VCaP (cell line): ENCODE data around the gene PHACTR3.
A peak's percentile ranks its signal among the peaks of the same experiment; 100 is the strongest.

Experiments used
- H3K27ac ChIP-seq: fragments of 450-650 bp; 2 replicates; pipeline ENCODE4 v1.5.1; 2017
- TF ChIP-seq, protein P1 (sequence below): fragments of 450-650 bp; conservative IDR thresholded peaks from 2 replicates; pipeline ENCODE4 v1.5.1; 2017; ENCODE audit warnings: mild to moderate bottlenecking, moderate library complexity

PHACTR3 gene

DNA sequence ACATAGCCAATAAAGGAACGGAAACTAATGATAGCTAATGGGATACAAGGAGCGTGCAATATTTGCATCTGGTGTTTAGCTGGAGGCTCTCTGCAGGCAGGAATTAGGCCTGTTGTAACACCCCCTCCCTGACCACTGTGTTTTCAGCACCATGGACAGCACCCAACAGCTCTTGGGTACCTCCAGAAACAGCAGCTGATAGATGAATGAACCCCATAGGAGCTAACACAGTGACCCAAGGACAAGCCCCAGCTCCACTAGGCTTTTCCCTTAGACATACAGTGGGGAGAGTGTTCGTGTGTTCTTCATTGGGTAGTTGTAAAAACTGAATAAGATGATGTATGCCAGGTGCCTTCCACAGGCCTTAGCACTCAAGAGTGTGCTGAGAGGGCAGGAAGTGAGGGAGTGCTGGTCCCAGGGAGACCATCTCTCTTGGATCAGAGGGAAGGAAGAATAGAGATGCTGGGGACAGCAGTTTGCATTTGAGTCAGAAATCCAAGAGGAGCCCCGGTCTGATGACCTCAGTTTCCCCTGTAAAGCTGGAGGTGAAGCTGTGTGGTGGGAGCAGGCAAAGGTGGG, 161.3 kb downstream of the PHACTR3 start:
- H3K27ac ChIP-seq: no peak overlapping the region
- TF ChIP-seq, protein P1, sequence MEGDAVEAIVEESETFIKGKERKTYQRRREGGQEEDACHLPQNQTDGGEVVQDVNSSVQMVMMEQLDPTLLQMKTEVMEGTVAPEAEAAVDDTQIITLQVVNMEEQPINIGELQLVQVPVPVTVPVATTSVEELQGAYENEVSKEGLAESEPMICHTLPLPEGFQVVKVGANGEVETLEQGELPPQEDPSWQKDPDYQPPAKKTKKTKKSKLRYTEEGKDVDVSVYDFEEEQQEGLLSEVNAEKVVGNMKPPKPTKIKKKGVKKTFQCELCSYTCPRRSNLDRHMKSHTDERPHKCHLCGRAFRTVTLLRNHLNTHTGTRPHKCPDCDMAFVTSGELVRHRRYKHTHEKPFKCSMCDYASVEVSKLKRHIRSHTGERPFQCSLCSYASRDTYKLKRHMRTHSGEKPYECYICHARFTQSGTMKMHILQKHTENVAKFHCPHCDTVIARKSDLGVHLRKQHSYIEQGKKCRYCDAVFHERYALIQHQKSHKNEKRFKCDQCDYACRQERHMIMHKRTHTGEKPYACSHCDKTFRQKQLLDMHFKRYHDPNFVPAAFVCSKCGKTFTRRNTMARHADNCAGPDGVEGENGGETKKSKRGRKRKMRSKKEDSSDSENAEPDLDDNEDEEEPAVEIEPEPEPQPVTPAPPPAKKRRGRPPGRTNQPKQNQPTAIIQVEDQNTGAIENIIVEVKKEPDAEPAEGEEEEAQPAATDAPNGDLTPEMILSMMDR: no peak

DNA sequence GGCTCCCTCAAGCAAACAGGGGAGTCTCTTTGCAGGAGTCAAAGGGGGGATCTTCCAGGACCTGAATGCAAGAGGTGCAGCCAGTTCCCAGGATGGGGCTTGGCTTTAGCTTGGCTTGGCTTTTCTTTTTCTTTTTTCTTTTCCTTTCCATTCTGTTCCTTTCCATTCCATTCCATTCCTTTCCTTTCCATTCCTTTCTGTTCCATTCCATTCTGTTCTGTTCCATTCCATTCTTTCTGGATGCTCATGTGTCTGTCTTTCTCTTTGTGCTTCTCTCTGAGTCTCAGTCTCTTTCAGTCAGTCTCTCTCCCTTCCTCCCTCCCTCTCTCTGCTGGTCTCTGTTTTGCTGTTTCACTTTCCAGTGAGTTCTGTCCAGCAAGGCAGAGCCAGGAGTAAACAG, 163.3 kb downstream of the PHACTR3 start:
- TF ChIP-seq, protein P1: no peak
- H3K27ac ChIP-seq: no peak overlapping the region

DNA sequence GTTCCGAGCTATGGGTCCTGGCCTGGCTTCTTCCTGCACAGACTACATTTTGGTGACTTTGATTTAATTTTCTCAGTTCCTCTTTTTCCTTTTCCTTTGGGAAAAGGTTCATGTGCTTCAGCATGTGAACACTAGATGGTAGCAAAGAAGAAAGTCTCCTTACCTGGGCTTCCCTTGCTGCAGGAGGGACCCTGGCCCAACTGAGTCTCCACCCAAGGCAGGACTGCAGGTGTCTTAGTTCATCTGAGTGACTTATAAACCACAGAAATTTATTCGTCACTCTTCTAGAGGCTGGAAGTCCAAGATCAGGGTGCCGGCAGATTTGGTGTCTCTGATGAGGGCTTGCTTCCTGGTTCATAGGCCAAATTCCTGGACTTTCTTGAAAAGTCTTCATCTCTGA, 165.9 kb downstream of the PHACTR3 start:
- TF ChIP-seq, protein P1: peak; percentile 75
- H3K27ac ChIP-seq: no peak overlapping the region

DNA sequence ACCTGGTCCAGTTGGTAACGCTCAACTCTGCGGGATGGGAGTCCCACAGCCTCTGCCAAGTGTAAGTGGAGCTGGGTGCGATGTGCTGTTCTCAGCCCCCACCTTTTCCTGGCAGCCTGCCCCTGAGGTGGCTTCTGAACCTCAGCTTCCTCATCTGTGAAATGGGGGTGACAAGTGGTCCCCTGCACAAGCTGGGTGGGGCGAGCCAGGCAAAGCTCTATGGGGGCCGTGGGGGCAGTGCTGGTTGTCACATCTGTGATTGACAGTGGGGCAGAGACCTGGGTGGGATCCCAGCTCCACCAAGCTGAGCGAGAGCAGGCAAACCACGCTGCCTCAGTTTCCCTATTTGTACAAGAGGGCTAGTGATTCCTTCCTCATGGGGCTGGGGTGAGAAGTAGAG, 166.5 kb downstream of the PHACTR3 start:
- H3K27ac ChIP-seq: no peak overlapping the region; the same call in 1 of the 2 replicates
- TF ChIP-seq, protein P1: no peak

DNA sequence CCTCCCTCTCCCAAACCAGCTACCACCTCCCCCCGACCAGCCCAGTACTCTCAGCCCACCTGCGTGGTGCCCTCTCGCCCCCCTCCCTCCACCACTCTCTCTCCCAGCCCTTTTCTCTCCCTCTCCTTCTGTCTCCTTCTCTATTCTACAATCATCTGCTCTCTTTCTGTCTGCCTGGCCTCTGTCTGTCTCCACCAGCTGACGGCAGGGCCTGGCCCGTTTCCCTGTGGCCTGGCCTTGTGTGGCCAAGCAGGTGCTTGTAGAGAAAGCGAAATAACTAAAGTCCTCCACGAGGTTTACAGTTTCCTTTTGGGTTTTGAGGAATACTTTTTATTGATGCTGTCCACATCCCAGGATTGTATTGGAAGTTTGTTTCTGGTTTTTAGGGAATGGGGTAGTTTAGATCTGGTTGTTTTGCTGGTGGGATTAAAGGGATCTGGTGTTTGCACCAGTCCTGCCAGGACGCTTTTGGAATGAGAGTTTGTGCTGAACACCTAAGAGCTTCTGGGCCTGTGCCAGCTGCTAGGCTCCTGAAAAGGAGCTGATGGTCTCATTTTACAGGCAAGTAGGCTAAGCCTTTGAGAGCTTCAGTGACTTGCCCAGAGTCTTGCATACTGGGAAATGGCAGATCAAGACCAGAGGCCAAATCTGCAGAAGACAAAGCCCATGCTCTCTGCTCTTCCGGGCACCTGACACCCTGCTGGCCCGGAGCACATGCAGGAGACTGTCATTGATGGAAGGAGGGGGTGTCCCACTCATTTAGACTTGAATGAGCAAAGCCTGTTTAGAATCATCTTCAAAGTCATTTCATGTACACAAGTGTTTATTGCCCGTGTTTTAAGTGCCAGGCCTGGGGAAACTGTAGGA, 167.4 kb downstream of the PHACTR3 start:
- TF ChIP-seq, protein P1: no peak
- peak overlapping the region; percentile 38 for H3K27ac ChIP-seq

DNA sequence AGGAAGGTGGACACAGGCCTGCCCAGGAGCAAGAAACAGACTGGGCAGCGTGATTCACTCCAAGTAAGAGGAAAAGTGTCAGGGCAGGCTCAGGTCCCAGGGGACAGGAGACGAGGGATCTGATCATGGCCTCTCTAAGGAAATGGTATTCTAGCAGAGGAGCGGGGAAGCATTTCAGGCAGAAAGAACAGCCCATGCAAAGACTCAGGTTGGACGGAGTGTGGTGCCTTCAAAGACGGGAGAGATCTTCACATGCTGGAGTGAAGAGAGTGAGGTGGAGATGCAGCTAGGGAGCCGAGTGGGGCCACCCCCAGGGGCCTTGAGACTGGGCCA, 168.0 kb downstream of the PHACTR3 start:
- peak overlapping the region; percentile 38 for H3K27ac ChIP-seq

More for the DNA sequence above, 168.0 kb downstream of the PHACTR3 start:
- TF ChIP-seq, protein P1: no peak
